ENCODE results near the gene CFAP44. TPM values are rescaled to one million over a fixed set of nuclear protein-coding genes. Genes with fewer than 3 reads are reported as not detected.

CFAP44 gene
- polyA plus RNA-seq, 1 donor (not counting 4 experiments of a cell fraction or from before 2014, with no cell fraction given) = 1.8 TPM

GRCh38 chr3:113421082-113421481 lies 20.2 kb downstream of the CFAP44 start:
- H3K36me3 ChIP-seq (ENCODE audit: control insufficient read depth in 2 of 2, extremely low read depth in 1 of 2, insufficient read depth in 2 of 2, low read length in 2 of 2) = no peaks in the 10 kb centered on the region
- no peak for FAIRE-seq
- TF ChIP-seq, protein P1, sequence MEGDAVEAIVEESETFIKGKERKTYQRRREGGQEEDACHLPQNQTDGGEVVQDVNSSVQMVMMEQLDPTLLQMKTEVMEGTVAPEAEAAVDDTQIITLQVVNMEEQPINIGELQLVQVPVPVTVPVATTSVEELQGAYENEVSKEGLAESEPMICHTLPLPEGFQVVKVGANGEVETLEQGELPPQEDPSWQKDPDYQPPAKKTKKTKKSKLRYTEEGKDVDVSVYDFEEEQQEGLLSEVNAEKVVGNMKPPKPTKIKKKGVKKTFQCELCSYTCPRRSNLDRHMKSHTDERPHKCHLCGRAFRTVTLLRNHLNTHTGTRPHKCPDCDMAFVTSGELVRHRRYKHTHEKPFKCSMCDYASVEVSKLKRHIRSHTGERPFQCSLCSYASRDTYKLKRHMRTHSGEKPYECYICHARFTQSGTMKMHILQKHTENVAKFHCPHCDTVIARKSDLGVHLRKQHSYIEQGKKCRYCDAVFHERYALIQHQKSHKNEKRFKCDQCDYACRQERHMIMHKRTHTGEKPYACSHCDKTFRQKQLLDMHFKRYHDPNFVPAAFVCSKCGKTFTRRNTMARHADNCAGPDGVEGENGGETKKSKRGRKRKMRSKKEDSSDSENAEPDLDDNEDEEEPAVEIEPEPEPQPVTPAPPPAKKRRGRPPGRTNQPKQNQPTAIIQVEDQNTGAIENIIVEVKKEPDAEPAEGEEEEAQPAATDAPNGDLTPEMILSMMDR (optimal IDR thresholded peaks at IDR 0.05 in 1 of 3, IDR thresholded peaks at IDR 0.05 in 1 of 3, conservative IDR thresholded peaks at IDR 0.05 in 1 of 3; ENCODE audit: extremely low read depth in 1 of 3, insufficient read depth in 2 of 3, low read length in 3 of 3) = no peak
- TF ChIP-seq EZH2 (IDR thresholded peaks at IDR 0.05; ENCODE audit: low read length) = no peak

GRCh38 chr3:113409676-113410075 lies 31.6 kb downstream of the CFAP44 start:
- TF ChIP-seq, protein P1 (optimal IDR thresholded peaks at IDR 0.05 in 1 of 3, IDR thresholded peaks at IDR 0.05 in 1 of 3, conservative IDR thresholded peaks at IDR 0.05 in 1 of 3; ENCODE audit: extremely low read depth in 1 of 3, insufficient read depth in 2 of 3, low read length in 3 of 3) = no peak
- no peak for TF ChIP-seq EZH2 (IDR thresholded peaks at IDR 0.05; ENCODE audit: low read length)
- dilution Hi-C loops (cut with MboI; ENCODE audit: extremely low pct_ligation_motif_present, low sequenced_read_pairs) = no loop called here
- Histone ChIP-seq H3K36me3 (ENCODE audit: control insufficient read depth in 2 of 2, extremely low read depth in 1 of 2, insufficient read depth in 2 of 2, low read length in 2 of 2) (no peaks in the 10 kb centered on the region), H3K79me2 (ENCODE audit: control insufficient read depth, insufficient read depth, low read length) (no peaks in the 10 kb centered on the region), H3K4me1 (ENCODE audit: control insufficient read depth, extremely low read depth, insufficient read depth, low read length) (no peaks in the 10 kb centered on the region), H3K4me2 (ENCODE audit: control insufficient read depth, extremely low read depth, insufficient read depth, low read depth, low read length) (no peak overlapping the region), H3K27me3 (ENCODE audit: control insufficient read depth, extremely low read depth, insufficient read depth, low read length) (no peaks in the 10 kb centered on the region), H3K9me1 (ENCODE audit: control insufficient read depth, extremely low read depth, insufficient read depth, low read length) (no peaks in the 10 kb centered on the region), H3K9ac (ENCODE audit: control insufficient read depth, extremely low read depth, insufficient read depth, low read length) (no peak overlapping the region), H3K27ac (ENCODE audit: control insufficient read depth, insufficient read depth, low read length) (no peak overlapping the region), H3K4me3 (ENCODE audit: control insufficient read depth in 2 of 3, extremely low read depth in 1 of 3, insufficient read depth in 2 of 3, low read depth in 1 of 3, low read length in 3 of 3) (no peak overlapping the region), H3K9me3 (ENCODE audit: control insufficient read depth, low read depth, low read length) (no peaks in the 10 kb centered on the region), H2AFZ (ENCODE audit: control insufficient read depth, low read length) (no peak overlapping the region), H4K20me1 (ENCODE audit: control insufficient read depth, extremely low read depth, insufficient read depth, low read length) (no peaks in the 10 kb centered on the region)
- FAIRE-seq = no peak
- no peak for DNase-seq (ENCODE audit: low read depth, low spot score)

More at GRCh38 chr3:113421082-113421481, 20.2 kb downstream of the CFAP44 start:
- Histone ChIP-seq H3K9me1 (ENCODE audit: control insufficient read depth, extremely low read depth, insufficient read depth, low read length) (no peaks in the 10 kb centered on the region), H2AFZ (ENCODE audit: control insufficient read depth, low read length) (no peak overlapping the region), H3K27me3 (ENCODE audit: control insufficient read depth, extremely low read depth, insufficient read depth, low read length) (no peaks in the 10 kb centered on the region), H3K9ac (ENCODE audit: control insufficient read depth, extremely low read depth, insufficient read depth, low read length) (no peak overlapping the region), H3K4me3 (ENCODE audit: control insufficient read depth in 2 of 3, extremely low read depth in 1 of 3, insufficient read depth in 2 of 3, low read depth in 1 of 3, low read length in 3 of 3) (no peak overlapping the region), H3K9me3 (ENCODE audit: control insufficient read depth, low read depth, low read length) (no peaks in the 10 kb centered on the region), H3K27ac (ENCODE audit: control insufficient read depth, insufficient read depth, low read length) (no peak overlapping the region), H4K20me1 (ENCODE audit: control insufficient read depth, extremely low read depth, insufficient read depth, low read length) (no peaks in the 10 kb centered on the region), H3K4me1 (ENCODE audit: control insufficient read depth, extremely low read depth, insufficient read depth, low read length) (no peaks in the 10 kb centered on the region), H3K79me2 (ENCODE audit: control insufficient read depth, insufficient read depth, low read length) (no peaks in the 10 kb centered on the region), H3K4me2 (ENCODE audit: control insufficient read depth, extremely low read depth, insufficient read depth, low read depth, low read length) (no peak overlapping the region)
- dilution Hi-C loops (cut with MboI; ENCODE audit: extremely low pct_ligation_motif_present, low sequenced_read_pairs) = no loop called here
- DNase-seq (ENCODE audit: low read depth, low spot score) = no peak
